HT1080 (cell line): Measurements from ENCODE around the gene MAP2K3. TPM values are rescaled to one million over a fixed set of nuclear protein-coding genes. Genes with fewer than 3 reads are reported as not detected.

Source experiments
- DNase-seq: peaks from one replicate; pipeline ENCODE4 v3.0.0-alpha.2; 2015; ENCODE audit warnings: low read depth
- total RNA-seq: library from RNA; depleted of rRNA; stranded (reverse); fragments of >200 nt; shearing (Covaris generic); gene quantifications from 2 replicates; pipeline ENCODE4 v1.2.3, GENCODE V29; 2014

Gene MAP2K3
- total RNA-seq, 1 experiment from 2014 or later: 23.4 TPM

GRCh38 chr17:21282231-21282630, 2.3 kb upstream of the MAP2K3 start:
- DNase-seq: peak; percentile 96

GRCh38 chr17:21282850-21283249, 1.7 kb upstream of the MAP2K3 start:
- no peak for DNase-seq

- no peak for DNase-seq
Measured at GRCh38 chr17:21283482-21284318, 811 bp upstream of the MAP2K3 start.

- DNase-seq: peak; percentile 59
Measured at GRCh38 chr17:21285164-21286065, 904 bp downstream of the MAP2K3 start.

GRCh38 chr17:21286066-21286770, 1.7 kb downstream of the MAP2K3 start:
- peak; percentile 97 for DNase-seq

- DNase-seq: no peak
Measured at GRCh38 chr17:21286909-21287702, 2.6 kb downstream of the MAP2K3 start.

- DNase-seq: peak; percentile 98
Measured at GRCh38 chr17:21287703-21288449, 3.4 kb downstream of the MAP2K3 start.

GRCh38 chr17:21288571-21289017, 4.1 kb downstream of the MAP2K3 start:
- no peak for DNase-seq

- DNase-seq: no peak
Measured at GRCh38 chr17:21289175-21289901, 4.8 kb downstream of the MAP2K3 start.

- DNase-seq: no peak
Measured at GRCh38 chr17:21289902-21290571, 5.5 kb downstream of the MAP2K3 start.

- DNase-seq: no peak
Measured at GRCh38 chr17:21291357-21291756, 6.8 kb downstream of the MAP2K3 start.

- DNase-seq: no peak
Measured at GRCh38 chr17:21291862-21292261, 7.4 kb downstream of the MAP2K3 start.

GRCh38 chr17:21292867-21293830, 8.6 kb downstream of the MAP2K3 start:
- DNase-seq: no peak

GRCh38 chr17:21293831-21294210, 9.3 kb downstream of the MAP2K3 start:
- no peak for DNase-seq

- no peak for DNase-seq
Measured at GRCh38 chr17:21294321-21295035, 10.0 kb downstream of the MAP2K3 start.

GRCh38 chr17:21295036-21295952, 10.8 kb downstream of the MAP2K3 start:
- DNase-seq: no peak
